HUDEP-2 (cell line): Measurements from ENCODE around the gene AZU1.
A peak's percentile ranks its signal among the peaks of the same experiment; 100 is the strongest.
"Not testable (repeated sequence)": the region's sequence is repeated elsewhere in the genome, so short reads cannot be mapped to it uniquely, and the experiment has no call there.

Experiments
- DNase-seq, 76 experiments: peaks; one replicate each; lab custom pipeline; 2025; ENCODE audit not compliant: unreplicated experiment in 76 of 76; lab: John Stamatoyannopoulos, UW

The AZU1 gene

DNA sequence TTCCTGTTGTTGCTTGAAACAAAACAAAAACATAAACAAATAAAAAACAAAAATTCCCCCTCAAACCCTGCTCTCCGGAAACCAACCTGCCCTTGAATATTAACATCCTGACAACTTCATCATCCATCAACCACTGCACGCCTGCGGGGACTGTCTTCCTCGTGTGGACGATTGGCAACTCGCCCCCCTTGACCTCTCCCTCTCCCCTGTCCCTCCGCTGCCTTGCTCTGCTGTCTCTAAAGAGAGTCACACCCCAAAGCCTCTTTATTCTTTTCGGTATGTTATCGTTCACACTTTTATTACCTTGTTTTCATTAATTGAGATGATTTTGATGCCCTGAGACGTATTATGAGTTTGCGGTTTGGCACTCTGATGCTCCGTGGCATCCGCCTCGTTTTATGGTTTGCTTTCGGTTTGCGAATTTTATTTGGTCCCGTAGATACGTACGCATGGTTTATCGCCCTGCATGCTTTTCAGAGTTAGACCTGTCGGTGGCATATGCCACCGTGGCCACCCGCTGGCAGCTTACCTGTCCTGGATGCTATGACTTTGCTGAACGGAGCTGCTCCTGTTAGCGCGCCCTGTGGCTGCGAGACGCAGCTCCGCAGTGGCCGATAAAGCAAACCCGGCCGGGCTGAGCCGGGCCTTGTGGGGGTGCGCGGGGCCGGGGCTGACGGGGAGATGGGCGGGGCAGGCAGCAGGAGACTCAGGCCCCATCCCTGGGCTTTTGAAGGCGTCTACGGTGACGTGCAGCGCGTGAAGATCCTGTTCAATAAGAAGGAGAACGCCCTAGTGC lies 19.8 kb upstream of the AZU1 start:
- DNase-seq = no peak

DNA sequence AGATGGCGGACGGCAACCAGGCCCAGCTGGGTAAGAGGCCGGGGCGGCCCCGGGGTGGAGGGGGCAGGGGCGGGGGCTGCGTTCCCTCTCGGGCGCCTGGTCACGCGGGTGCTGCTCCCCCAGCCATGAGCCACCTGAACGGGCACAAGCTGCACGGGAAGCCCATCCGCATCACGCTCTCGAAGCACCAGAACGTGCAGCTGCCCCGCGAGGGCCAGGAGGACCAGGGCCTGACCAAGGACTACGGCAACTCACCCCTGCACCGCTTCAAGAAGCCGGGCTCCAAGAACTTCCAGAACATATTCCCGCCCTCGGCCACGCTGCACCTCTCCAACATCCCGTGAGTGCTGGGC lies 19.2 kb upstream of the AZU1 start:
- no peak for DNase-seq

DNA sequence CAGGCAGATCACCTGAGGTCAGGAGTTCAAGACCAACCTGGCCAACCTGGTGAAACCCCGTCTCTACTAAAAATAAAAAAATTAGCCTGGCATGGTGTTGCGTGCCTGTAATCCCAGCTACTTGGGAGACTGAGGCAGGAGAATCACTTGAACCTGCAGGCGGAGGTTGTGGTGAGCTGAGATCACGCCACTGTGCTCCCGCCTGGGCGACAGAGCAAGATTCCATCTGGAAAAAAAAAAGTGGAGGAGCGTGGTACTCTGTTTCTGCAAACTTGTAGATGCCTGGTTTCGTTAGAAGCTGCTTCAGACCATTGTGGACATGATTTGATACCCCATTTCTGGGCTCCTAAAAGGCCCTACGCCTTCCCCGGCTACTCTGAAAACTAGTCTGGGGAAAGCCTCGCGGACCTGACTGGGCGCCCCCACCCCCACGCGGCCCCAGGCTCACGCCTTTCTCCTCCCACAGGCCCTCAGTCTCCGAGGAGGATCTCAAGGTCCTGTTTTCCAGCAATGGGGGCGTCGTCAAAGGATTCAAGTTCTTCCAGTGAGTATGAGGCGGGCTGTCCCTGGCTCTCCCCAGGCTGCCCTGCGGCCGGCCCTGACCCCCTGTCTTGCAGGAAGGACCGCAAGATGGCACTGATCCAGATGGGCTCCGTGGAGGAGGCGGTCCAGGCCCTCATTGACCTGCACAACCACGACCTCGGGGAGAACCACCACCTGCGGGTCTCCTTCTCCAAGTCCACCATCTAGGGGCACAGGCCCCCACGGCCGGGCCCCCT lies 17.4 kb upstream of the AZU1 start:
- no peak for DNase-seq

- no peak for DNase-seq
Observed at GRCh38 chr19:810883-811489, 16.7 kb upstream of the AZU1 start.

GRCh38 chr19:811506-812048 lies 16.1 kb upstream of the AZU1 start:
- no peak for DNase-seq

- DNase-seq = peak in 1 of 76 experiments; percentile 22
Observed at GRCh38 chr19:812049-812746, 15.4 kb upstream of the AZU1 start.

DNA sequence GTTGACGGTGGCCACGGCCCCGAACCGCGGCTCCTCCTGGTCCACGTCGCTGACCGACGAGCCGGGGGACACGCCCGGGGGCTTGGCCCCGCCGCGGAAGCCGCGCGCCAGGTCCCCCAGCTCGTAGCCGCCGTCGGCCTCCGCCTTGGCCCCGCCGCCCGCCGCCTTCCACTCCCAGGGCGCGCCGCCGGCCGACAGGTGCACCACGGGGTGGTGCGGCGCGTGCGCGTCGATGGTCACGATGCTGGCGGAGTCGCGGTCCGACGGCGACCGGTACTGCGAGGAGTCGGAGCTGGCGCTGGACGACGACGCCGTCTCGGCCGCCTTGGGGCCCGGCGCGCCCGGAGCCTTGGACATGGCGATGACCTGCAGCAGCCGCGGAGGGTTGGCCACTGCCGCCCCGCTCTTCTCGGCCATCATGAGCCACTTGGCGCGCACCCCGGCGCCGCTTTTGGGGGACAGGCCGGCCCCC lies 14.9 kb upstream of the AZU1 start:
- no peak for DNase-seq

GRCh38 chr19:813219-814151 lies 14.2 kb upstream of the AZU1 start:
- DNase-seq = no peak

GRCh38 chr19:814152-815078 lies 13.2 kb upstream of the AZU1 start:
- no peak for DNase-seq

DNA sequence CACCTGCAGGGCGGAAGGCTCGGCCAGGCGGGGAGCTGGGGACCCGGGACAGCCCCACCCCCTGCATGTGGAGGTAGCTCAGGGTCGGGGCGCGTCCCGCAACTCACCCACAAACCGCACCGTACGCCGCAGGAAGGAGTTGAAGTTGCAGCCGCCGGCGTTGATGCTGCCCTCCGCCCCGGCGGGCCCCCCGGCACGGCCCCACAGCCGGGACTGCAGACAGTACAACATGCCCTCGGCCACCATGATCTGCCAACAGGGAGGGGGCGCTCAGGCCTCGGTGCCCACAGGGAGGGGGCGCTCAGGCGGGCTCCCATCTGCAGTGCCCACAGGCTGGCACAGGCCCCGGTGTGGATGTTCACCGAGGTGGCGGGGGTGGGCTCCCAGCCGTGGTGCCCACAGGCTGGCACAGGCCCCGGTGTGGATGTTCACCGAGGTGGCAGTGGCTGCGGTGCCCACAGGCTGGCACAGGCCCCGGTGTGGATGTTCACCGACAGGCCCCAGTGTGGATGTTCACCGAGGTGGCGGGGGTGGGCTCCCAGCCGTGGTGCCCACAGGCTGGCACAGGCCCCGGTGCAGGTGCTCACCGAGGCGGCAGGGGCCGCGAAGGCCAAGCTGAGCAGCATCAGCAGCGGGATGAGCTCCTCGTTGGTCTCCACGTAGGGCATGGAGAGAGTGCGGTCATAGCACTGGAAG lies 12.4 kb upstream of the AZU1 start:
- DNase-seq = no peak

DNA sequence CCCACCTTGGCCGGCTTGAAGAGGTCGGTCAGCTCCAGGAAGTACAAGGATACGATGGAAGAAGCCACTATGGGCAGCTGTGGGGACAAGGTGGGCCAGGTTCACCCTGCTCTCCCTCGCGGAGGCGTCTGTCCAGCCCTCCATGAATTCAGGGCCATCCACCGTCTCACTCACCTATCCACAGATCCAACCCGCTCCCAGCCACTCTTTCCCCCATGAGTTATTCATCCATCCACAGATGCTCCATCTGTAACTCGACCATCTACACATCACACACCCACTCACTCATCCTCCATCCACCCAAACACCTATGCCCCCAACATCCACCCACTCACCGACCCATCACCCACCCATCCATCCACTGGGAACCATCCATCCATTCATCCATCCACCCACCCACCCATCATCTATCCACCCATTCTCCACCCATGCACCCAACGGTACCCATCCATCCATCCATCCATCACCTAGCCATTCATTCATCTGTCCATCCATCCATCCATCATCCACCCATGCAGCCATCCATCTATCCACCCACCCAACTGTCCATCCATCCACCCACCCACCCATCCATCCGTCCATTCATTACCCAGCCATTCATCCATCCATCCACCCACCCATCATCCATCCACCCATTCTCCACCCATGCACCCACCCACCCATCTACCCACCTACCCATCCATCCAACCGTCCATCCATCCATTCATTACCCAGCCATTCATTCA lies 11.7 kb upstream of the AZU1 start:
- DNase-seq = no peak

GRCh38 chr19:816500-816857 lies 11.2 kb upstream of the AZU1 start:
- no peak for DNase-seq

DNA sequence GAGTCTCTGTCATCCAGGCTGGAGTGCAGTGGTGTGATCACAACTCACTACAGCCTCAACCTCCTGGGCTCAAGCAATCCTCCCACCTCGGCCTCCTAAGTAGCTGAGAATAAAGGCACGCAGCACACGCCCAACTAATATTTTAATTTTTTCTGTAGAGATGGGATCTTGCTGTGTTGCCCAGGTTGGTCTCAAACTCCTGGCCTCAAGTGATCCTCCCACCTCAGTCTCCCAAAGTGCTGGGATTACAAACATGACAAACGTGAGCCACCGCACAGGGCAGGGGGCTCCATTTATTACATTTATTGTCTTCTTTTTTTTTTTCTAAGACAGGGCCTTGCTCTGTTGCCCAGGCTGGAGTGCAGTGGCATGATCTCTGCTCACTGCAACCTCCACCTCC lies 7.4 kb upstream of the AZU1 start:
- not testable (repeated sequence) for DNase-seq

- peak in 1 of 76 experiments; percentile 35 for DNase-seq
Observed at GRCh38 chr19:821231-821824, 6.3 kb upstream of the AZU1 start.

DNA sequence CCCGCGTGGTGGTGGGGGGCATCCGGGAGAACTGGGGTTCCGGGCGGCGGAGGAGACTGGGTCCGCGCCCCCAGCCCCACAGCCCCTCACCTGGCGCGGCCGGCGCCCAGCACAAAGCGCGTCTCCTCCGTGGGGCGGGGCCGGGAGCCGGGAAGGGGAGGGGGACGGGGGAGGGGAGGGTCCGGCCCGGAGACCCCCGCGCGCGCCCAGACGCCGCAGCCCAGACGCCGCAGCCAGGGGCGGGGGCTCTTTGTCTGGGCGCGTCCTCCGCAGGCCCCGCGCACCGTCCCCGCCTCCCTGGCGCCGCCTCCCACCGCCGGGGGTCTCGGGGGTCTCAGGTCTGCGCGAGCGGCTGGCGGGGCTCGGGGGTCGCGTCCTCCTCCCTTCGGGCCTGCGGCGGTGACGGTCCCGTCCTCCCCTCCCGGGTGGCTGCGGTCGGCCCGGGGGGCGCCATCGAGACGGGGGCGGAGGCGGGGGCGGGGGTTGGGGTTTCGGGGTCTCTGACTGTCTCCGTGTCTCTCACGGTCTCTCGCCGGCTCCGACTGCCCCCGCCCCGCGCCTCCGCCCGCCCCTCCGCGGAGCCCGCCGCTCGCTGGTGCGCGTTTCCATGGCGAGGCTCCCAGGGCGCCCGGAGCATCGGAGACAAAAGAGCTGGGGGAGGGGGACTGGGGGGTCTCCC lies 5.7 kb upstream of the AZU1 start, which contains the start of gene PLPPR3:
Gene PLPPR3, minus strand, starts transcription at position 131 of the 679 bp plus-strand sequence. CDS start 396 bp downstream, outside the sequence.
- DNase-seq = no peak

DNA sequence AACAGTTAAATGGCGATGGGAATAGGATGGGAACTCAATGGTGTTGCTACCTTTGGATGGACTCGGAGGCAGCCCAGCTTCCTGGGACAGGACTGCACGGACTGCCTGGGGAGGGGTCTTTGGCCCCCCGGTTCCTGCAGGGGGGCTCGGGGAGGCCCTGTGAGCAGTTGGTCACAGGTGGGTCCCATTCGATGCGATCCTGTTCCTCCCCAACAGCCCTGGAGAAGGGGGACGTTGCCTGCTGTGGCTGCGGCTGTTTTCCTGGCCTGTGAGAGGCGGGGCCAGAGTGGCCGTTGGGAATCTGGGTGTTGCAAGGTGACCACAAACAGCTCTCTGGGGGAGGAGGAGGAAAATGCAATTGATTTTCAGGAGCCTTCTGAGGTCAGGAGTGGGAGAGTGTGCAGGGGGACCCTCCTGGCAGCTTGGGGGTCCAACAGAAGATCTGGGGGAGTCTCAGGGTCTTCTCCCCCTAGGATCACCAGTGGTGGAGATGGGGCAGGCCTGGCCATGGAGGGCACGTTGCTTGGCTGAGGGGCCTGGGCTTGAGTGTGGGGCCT lies 4.0 kb upstream of the AZU1 start:
- peak in 5 of 76 experiments; percentile 17 to 41 (median 27) for DNase-seq
